ENCODE results near the gene FHOD3. TPM values are rescaled to one million over a fixed set of nuclear protein-coding genes. Genes with fewer than 3 reads are reported as not detected.

The FHOD3 gene
- total RNA-seq, 1 experiment from 2014 or later: 5.0 TPM

- no peak overlapping the region for H3K4me3 Mint-ChIP-seq (ENCODE audit: unreplicated experiment)
- no peaks in the 10 kb centered on the region for H3K36me3 Mint-ChIP-seq (ENCODE audit: insufficient read depth, unreplicated experiment)
- ChIA-PET CTCF (interaction anchor here (0.7 kb wide), 1 partner anchor 18 kb away, joined by 3 read pairs; no protein-coding TSS in a partner anchor), POLR2A (no interaction called here)
- BruUV-seq (replicated peaks): no TSS peak
- TF ChIP-seq CTCF (IDR thresholded peaks at IDR 0.05; ENCODE audit: unreplicated experiment): no peak
- H3K27me3 Mint-ChIP-seq (ENCODE audit: insufficient read depth, unreplicated experiment): no peaks in the 10 kb centered on the region
- no peaks in the 10 kb centered on the region for H3K9me3 Mint-ChIP-seq (ENCODE audit: unreplicated experiment)
- no peak overlapping the region for H3K27ac Mint-ChIP-seq (ENCODE audit: low read depth, unreplicated experiment)
- peaks cover 6% of the 10 kb centered on the region for H3K4me1 Mint-ChIP-seq (ENCODE audit: insufficient read depth, unreplicated experiment)
- no peak for DNase-seq (ENCODE audit: unreplicated experiment)
- intact Hi-C loops (cut with micrococcal nuclease): no loop called here
Measured at GRCh38 chr18:36366994-36367839, 69.7 kb downstream of the FHOD3 start.

GRCh38 chr18:36368889-36369288, 71.4 kb downstream of the FHOD3 start:
- ChIA-PET POLR2A (interaction anchor here (0.7 kb wide), 1 partner anchor 23 kb away, joined by 3 read pairs; no protein-coding TSS in a partner anchor), CTCF (no interaction called here)
- Mint-ChIP-seq H3K9me3 (ENCODE audit: unreplicated experiment) (no peaks in the 10 kb centered on the region), H3K4me1 (ENCODE audit: insufficient read depth, unreplicated experiment) (peaks cover 21% of the 10 kb centered on the region), H3K27ac (ENCODE audit: low read depth, unreplicated experiment) (no peak overlapping the region), H3K36me3 (ENCODE audit: insufficient read depth, unreplicated experiment) (no peaks in the 10 kb centered on the region), H3K27me3 (ENCODE audit: insufficient read depth, unreplicated experiment) (no peaks in the 10 kb centered on the region), H3K4me3 (ENCODE audit: unreplicated experiment) (no peak overlapping the region)
- intact Hi-C loops (cut with micrococcal nuclease): no loop called here
- BruUV-seq (replicated peaks): no TSS peak
- no peak for TF ChIP-seq CTCF (IDR thresholded peaks at IDR 0.05; ENCODE audit: unreplicated experiment)
- DNase-seq (ENCODE audit: unreplicated experiment): no peak

- no peak overlapping the region for H3K4me3 Mint-ChIP-seq (ENCODE audit: unreplicated experiment)
- CTCF ChIA-PET: interaction anchor here (0.8 kb wide), 2 partner anchors 10 to 33 kb away, joined by 3 to 4 read pairs; no protein-coding TSS in a partner anchor
- POLR2A ChIA-PET: no interaction called here
- H3K27me3 Mint-ChIP-seq (ENCODE audit: insufficient read depth, unreplicated experiment): no peaks in the 10 kb centered on the region
- H3K4me1 Mint-ChIP-seq (ENCODE audit: insufficient read depth, unreplicated experiment): peaks cover 26% of the 10 kb centered on the region
- BruUV-seq (replicated peaks): no TSS peak
- H3K9me3 Mint-ChIP-seq (ENCODE audit: unreplicated experiment): no peaks in the 10 kb centered on the region
- intact Hi-C loops (cut with micrococcal nuclease): loop anchor here (5.0 kb wide), 1 partner anchor 76 kb away; the partner anchor contains the start of gene FHOD3
- H3K36me3 Mint-ChIP-seq (ENCODE audit: insufficient read depth, unreplicated experiment): no peaks in the 10 kb centered on the region
- peak; percentile 78 for DNase-seq (ENCODE audit: unreplicated experiment)
- TF ChIP-seq CTCF (IDR thresholded peaks at IDR 0.05; ENCODE audit: unreplicated experiment): no peak
- no peak overlapping the region for H3K27ac Mint-ChIP-seq (ENCODE audit: low read depth, unreplicated experiment)
Measured at GRCh38 chr18:36372903-36373311, 75.4 kb downstream of the FHOD3 start.

GRCh38 chr18:36374262-36374661, 76.7 kb downstream of the FHOD3 start:
- H3K9me3 Mint-ChIP-seq (ENCODE audit: unreplicated experiment): no peaks in the 10 kb centered on the region
- no peaks in the 10 kb centered on the region for H3K36me3 Mint-ChIP-seq (ENCODE audit: insufficient read depth, unreplicated experiment)
- H3K27ac Mint-ChIP-seq (ENCODE audit: low read depth, unreplicated experiment): no peak overlapping the region
- TF ChIP-seq CTCF (IDR thresholded peaks at IDR 0.05; ENCODE audit: unreplicated experiment): no peak
- no TSS peak for BruUV-seq (replicated peaks)
- DNase-seq (ENCODE audit: unreplicated experiment): peak; percentile 19
- ChIA-PET POLR2A (interaction anchor here (1.0 kb wide), 1 partner anchor 245 kb away, joined by 3 read pairs; the partner anchor contains the start of genes ELP2 and SLC39A6), CTCF (no interaction called here)
- H3K4me1 Mint-ChIP-seq (ENCODE audit: insufficient read depth, unreplicated experiment): peaks cover 27% of the 10 kb centered on the region
- intact Hi-C loops (cut with micrococcal nuclease): loop anchor here (5.0 kb wide), 1 partner anchor 77 kb away; the partner anchor contains the start of gene FHOD3
- no peak overlapping the region for H3K4me3 Mint-ChIP-seq (ENCODE audit: unreplicated experiment)
- no peaks in the 10 kb centered on the region for H3K27me3 Mint-ChIP-seq (ENCODE audit: insufficient read depth, unreplicated experiment)
